A172 (cell line): Measurements from ENCODE around the gene MAB21L1. TPM values are rescaled to one million over a fixed set of nuclear protein-coding genes. Genes with fewer than 3 reads are reported as not detected.

Experiments
- DNase-seq: peaks from one replicate; pipeline ENCODE4 v3.0.0-alpha.2; 2015; ENCODE audit warnings: low spot score
- total RNA-seq: library from RNA; depleted of rRNA; stranded (reverse); fragments of >200 nt; shearing (Covaris generic); gene quantifications from 2 replicates; pipeline ENCODE4 v1.2.3, GENCODE V29; 2014

MAB21L1 gene
- total RNA-seq, 1 experiment from 2014 or later = 0.88 TPM

DNA sequence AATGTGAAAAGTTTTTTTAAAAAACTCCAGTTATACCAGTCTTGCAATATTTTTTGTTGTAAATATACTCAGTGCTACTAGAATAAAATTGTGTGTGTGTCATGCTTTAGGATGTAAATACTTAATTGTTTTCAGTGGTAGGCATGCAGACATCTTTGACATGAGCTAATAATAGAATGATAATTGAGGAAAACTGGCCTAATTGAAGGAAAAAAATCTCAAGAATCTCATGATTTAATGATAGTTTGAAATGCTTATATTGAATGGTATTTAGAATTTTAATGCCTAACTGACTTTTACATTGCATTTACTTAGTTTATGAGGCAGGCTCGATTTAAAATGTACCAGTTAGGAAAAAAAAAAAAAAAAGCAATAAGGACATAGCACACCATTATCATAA is 3.2 kb upstream of the MAB21L1 start:
- no peak for DNase-seq

DNA sequence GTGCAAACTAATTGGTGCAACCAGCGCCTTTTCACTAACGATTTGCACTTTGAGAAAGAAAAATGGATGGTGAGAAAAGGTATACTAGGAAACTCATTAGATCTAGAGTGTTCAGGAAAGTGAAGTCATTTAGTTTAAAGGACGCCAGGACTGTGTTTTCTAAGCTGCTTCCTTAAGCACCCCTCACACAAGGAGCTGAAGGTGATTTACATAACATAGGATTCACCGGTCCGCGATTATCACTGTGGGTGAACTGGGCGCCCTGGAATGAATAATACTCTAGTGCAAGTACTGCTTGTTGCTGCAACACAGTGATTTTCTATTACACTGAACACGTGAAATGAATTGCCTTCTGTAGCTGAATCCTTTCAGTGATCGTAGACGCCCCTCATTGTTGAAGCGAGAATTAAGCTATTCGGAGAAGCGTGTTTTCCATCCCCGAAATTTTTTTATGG is 2.6 kb upstream of the MAB21L1 start:
- DNase-seq = no peak

DNA sequence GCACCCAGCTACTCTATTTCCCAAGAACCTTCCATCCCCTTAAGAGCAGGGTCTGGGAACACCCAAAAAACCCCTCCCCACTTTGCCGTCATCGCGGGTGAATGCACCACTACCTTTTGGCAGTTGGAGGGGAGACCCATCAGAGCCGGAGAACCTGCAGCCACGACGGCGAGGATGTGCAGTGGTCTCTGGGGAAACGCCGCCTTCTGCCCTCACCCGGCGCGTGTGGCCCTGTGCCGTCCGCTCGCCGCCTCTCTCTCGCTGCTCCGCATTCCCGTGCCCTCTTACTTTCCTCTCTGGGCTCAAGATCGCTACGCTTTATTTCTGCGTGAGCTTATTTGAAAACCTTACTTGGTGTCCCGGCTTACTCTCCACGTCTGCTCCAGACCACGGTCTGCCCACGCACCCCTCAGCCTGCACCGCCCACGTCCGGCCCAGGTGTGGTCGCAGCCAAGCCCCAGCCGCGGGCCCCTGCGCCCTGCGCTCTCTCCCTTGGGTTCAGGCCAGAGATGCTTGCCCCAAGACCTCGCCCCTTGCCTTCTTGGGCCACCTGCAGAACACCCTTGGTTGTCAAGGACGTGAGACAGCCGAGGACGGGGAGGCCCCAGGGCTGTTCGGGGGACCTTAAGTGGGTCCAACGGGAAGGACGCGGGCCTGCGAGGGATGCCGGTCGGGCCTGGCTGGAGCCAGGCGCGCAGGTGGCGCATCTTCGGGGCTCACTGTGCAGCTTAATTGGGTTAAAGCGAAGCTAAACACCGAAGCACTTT is 2.0 kb upstream of the MAB21L1 start:
- DNase-seq = no peak

DNA sequence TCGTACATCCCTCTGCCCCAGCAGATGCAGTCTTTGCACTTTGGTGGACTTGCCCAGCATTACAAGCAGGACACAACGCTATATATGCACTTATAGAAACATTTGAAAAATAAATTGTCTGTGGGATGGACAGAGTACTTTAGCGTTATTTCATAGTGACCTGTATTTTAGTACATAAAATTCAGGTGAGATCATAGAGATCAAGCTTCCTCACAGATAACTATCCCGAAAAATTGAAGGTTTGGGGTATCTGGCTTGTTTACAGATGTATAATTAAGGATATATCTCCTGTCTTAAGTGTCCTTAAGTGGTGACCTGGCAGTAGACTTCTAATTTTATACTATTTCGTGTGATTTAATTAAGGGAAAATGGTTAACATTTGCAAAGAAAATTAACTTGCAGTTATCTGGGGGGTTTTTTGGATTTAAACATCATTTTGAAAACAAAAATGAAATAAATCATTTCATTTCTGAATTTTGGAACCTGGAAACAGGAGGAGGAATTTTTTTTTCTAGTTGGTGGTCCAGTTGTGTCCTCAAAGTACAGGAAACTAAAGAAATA is 977 bp upstream of the MAB21L1 start:
- no peak for DNase-seq

DNA sequence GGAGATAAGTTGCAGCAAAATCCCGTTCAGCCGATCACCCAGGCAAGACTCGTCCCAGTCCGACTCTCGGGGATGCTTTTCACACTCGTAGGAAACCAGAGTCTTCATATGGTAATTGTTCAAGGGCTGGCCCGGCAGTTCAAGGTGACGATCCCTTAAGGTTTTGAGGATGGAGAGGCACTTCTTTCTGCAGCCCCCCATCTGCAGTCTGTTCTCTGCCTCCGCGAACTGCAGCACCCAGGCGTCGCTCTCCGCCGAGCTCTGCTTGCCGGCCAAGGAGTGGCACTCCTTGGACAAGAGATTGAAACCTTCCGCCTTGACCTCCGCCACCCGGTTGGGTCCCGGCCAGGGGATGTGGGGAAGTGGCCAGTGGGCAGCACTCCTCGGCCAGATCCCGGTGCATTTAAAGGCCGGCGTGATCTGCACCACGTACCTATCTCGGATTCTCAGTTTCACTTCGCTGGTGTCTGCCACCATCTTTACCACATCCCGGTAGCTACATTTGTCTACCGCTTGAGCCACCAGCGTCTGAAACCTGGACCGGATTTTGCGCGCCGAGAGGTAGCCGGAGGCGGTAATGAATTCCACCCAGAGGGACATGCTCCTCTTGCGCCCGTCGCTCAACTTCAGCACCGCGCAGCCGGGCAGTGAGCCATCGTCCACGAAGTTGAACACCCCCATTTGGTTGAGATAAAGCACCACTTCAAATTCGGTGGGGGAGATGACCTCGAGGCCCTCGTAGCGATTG is 1.1 kb downstream of the MAB21L1 start:
- DNase-seq = peak; percentile 39

DNA sequence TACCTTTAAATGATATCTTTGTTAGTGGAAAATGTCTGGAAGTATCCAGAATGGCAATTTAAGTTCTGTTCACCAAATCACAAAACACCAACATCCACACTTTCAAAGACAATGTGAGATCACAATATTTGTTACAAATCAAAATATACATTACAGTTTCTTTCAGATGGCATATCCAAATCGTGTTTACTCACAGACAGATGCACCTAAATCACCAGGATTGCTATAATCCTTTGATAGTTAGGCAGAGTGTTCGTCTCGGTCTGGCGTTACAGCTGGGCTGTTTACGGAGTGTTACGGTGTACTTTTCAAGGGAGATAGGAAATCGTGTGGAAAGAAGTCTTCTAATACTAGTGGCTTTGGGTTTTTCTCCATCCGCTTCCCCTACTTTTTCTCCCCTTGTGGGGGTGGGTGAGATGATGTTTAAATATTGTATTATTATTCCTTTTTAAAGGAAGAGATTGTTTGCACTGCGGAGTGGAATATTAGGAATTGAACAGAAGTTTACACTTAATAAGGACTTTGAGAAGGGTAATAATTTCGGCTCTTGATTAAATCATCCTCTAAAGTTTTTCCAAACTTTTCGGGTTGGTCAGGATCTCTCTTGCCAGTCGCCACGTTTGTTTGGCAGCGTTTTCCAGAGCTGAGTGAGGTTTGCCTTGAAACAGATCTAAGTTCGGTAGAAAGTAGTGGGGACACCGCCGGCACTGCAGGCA is 1.8 kb downstream of the MAB21L1 start:
- peak; percentile 8 for DNase-seq

DNA sequence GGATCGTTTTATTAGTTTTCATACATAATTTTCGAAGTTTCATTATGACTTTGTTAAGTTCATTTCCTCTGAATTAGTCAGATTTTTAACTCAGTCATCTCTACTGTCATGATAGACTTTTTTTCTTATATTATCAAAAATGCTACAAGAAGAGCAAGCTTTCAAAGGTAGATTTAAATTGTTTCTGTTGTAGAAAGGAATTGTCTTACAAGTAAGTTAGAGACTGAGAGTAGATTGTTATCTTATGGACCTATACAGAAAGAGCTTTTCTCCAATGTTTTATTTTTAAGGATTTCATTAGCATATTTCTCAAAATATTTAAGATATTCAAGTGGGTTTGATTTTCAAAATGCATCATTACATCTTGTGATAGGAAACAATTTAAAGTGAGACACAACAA is 2.7 kb downstream of the MAB21L1 start:
- no peak for DNase-seq

DNA sequence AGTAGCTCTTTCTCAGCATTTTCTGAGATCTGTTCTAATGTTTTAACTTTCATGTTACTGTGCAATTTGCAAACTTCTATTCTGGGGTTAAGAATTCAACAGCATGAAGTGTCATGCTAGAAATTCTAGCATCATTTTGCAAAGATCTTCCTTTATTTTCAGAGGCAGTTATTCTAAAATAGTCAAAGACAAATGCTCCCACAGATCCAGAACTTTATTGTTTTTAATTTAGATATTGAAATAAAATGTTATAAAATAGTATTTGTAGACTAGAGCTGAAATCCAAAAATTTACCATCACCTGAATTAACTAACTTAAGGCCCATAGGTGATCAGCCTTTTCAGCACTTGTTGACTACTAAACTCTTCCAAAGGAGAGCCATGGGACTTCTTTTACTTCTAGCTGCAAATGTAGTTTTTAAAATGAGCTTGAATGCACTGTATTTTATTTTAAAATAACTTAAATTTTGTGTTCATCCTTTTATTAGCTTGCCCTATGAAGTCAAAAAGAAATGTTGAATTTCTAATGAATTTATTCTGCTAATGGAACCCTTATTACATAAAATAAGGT is 3.2 kb downstream of the MAB21L1 start:
- no peak for DNase-seq

DNA sequence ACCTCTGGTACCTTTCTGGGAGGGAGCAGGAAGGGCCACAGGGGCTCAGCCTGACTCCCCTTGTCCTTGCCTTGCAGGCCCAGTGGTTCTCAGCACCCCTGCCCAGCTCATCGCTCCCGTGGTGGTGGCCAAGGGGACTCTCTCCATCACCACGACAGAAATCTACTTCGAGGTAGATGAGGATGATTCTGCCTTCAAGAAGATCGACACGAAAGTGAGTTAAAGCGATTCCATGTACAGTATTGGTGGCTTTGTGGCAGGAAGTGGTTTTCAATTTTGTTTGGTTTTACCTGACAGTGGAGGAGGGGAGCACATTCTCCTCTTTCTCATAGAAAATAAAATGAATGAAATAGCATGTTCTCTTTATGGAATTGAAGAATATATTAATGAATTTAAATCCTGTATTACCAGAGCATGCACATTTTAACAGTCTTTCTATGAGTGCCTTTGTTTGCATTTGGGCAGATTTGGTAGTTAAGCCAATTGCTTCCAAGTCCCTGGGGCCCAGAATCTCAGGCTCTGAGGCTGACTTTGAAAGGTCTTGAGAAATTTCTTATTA is 4.1 kb downstream of the MAB21L1 start:
- no peak for DNase-seq

DNA sequence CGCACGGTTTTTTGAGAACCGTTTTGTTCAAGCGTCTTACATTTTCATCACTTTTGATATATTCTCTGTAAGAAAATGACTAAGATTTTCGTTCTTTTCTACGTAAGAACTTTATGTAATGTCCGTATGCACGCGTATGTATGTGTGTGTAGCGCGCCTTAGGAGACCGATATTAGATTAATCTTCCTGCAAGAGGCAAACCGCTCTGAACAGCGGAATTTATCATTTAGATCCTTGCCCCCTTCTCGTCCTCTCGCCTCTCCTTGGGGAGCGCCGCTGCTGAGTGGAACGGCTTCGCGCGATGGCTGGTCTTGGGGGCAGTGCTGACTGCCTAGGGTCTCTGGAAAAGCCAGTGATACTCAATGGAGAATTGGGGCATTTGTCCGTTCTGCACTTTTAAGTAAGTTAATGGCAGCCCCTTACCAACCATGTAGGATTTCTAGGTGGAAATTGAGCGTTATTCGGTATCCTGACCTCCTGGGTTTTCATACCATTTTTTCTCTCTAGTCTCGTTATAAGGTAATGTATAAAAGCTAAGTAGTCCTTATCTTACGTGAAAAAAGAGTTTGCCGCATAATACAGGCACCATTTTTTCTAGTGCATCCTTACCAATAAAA is 4.7 kb downstream of the MAB21L1 start:
- no peak for DNase-seq

DNA sequence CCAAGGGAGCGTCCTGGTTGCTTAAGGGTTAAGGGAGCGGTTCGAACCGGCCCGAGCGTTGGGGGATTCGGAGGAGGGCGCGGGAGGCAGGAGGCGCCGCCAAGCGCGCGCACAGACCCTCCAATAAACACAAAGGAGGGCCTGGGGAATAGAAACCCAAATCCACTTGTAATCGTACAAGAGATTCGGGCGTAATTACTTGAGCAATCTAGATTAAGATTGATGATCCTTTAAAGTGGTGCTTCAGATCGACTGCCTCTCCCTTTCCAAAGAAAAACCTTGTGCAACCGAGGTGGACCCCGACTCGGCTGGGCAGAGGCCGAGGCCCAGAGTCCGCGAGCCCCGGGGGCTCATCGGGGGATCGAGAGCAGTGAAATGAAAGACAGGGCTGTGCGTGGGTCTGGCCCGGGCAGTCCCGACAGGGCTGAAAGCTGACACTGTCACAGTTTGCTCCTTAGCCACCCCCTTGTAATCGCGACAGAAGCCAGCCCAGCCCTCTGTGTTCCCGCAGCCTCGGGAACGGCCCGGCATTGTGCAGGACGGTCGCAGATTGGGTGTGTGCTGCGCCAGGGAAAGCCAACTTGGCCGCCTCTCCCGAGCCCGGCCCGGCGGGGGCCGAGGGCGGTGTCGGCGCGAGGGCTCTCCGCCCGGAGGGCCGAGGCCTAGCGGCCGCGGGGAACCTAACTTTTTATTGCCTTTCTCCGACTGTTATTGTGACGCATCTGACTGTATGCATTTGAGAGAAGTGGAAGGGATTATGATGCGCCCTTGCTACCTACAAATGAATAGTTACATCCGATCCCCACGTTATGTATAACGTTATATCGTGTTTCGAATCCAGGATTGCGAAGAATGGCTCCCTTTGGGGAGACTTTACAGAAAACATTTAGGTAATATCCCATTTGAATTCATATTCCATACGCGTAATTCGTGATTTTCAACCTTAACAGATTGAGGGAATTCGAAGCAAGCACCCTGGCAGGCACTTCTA is 5.5 kb downstream of the MAB21L1 start:
- no peak for DNase-seq

DNA sequence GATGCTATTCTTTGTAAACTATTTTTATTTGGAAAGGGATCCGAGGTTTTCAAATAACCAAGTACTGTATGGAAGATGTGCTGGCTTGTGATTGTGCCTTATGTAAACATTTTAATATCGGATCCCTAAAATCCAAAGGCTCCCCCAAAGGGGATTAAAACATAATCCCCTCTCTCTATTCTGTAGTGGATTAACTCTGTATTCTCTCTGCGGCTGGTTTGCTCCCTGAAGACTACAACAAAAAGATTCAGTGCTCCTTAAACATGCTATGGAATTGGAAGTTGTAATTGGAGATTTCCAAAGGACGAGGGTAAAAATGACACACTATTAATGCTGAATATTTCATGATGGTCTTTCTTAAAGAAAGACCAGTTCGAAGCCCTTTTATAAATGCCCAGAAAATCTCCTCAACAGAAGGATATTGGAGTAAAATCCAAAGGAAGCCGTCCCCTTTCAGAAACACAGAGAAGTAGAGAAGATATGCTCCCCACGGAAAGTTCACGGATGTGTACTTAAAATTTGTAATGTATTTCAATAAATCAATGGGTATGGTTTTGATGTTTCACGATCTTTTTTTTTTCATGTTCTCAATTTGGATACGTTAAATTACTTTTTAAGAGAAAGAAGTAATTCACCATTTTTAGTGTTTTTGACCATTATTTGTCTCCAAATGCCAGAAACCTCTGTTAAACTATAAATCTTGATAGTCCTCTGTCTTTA is 6.5 kb downstream of the MAB21L1 start:
- DNase-seq = no peak

DNA sequence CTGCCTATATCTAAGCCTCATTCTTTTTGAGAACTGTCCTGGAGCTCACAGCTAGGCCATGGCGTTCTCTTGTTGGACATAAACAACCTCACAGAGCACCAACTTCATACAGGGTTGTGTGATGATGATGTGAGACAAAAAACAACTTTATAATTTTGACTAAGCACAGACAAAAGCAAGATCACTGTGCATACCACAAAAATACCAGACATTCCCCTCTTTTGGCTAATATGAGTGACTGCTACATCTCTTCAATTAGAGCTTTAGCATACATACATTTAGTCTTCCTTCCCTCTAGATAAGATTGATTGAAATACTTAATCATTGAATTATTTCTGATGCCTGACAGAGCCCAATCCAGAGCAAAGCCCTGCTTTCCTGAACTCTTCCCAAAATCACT is 8.3 kb downstream of the MAB21L1 start:
- no peak for DNase-seq

DNA sequence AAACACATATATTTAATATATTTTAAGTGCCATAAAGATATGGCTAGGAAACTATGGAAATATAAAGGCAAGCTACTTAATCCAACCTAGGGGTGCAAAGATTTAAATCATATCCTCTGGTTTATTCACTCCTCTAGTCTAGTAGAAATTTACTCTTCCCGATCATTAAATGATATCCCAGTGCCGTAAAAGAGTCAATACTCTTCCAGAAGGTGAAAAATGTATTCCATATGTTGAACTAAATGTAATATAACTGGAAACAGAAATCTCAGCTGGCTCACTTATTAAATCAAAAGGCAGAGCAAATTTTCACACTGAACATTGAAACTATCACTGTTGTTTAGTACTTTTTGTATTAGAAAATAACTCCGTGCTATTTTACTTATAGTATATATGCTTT is 11.1 kb downstream of the MAB21L1 start:
- DNase-seq = no peak

DNA sequence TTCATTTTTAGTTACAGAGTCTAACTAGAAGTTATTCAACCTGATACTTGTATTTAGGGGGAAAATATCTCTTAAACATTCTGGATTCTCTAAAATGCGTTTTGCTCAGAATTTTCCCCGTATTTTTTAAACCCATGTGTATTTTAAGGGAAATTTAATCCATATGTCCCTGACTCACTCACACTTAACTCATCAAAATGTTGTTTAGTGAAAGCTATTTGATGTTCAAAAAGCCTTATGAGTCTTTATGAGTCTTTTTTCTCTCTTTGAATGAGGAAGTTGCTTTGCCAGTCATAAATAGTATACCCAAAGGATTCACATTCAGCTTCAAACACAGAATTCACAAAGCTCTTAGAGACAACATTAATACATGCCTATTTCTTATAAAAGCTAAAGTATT is 16.4 kb downstream of the MAB21L1 start:
- DNase-seq = no peak

DNA sequence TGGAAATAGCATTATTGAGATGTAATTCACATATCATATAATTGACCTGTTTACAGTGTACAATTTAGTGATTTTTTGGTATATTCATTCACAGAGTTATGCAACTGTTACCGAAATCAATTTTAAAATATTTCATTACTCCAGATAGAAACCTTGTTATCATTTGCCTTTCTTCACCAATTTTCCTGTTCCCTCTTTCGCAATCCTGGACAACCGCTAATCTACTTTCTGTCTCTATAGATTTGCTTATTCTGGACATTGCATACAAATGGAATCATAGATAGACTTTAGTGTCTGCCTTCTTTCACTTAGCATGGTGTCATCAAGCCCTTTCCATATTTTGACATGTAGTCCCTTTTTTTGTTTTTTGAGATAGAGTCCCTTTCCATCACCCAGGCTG is 19.2 kb downstream of the MAB21L1 start:
- no peak for DNase-seq

DNA sequence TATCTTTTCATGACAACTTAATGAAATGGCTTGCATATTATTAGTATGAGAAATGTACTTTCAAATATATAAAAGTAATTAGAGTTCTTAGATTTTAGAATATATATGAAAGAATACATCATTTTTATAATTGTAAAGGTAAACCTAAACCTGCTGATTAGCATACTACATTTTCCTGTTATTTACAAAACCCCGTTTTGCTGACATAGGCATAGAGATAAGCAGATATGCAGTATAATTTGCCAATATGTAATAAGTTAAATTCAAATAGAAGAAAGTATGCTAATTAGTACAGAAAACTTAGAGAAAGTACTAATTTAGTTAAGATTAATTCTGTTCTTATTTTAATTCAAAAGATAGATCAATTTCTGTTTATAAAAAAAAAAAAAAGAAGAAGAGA is 21.5 kb downstream of the MAB21L1 start:
- DNase-seq = no peak

DNA sequence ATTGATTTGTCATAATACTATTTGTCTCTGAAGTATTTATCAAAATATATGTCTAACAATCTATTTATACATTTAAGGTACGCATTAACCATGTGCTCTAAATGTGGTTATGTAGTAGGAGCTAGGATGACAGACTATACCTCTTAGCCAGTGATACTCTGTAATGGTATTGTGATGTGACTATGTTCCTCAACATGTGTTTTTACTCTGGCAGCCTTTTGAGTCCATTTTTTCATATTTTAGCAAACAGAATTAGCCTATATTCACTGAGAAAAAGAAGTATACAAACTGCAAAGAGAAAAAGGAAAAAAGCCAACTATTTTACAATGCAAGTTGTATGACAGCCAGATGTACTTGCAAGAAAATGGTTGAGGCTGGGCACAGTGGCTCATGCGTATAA is 26.7 kb downstream of the MAB21L1 start:
- DNase-seq = no peak

DNA sequence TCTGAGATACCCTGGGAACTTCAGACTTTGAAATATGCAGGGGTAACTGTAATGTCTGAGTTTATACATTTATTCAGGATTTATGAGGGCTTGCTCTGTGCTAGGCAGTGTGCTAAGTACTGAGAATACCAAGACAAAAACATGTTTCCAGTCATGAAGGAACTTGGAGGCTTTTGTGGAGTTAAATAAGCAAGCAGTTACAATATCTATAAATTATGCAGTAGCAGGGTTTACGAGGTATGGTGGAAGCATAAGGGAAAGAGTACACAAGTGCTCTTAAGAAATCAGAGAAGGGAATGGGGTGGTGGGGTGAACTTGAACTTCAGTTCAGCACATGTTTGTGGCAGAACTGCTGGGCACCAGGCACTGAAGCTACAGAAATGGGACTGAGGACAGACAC is 28.0 kb downstream of the MAB21L1 start:
- no peak for DNase-seq
